ENCODE data around the gene CD74. TPM values are rescaled to one million over a fixed set of nuclear protein-coding genes. Genes with fewer than 3 reads are reported as not detected.
A peak's percentile ranks its signal among the peaks of the same experiment; 100 is the strongest.

The CD74 gene
- total RNA-seq, 2 experiments from 2014 or later, result 251 to 254 TPM

DNA sequence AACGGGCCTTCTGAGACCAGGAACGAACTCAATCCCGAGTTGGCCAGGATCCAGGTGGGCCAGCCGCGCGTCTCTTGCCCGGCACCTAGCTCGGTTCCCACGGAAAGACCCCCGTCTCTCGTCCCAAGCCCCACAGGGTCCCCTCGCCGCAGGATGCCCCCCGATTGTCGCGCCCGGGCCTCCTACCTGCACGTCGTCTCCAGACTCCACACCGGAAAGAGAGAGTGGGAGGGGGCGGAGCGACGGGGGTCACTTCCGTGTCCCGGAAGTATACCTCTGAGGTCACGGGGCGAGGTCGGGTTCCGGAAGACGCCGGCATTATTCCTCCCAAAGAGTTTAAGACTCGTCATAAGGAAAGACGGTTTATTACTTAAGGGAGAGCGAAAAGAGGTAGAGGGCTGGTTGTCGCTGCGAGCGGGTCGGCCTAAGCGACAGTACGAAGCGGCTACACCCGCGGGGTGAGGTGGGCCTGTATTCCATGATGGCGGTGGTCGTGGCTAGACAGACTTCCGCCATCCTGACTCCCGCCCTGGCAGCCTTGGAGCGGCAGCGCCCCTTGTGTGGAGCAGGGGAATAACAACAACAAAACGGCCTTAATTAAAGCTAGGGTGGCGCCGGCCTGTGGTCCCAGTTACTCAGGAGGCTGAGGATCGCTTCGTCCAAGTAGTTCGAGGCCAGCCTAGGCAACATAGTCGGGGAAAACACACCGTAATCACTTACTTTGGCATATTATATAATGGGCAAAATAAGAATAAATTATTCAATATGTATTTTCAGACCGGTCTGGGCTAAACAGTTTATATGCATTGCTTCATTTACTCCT, 37.0 kb upstream of the CD74 start, which contains the start of gene RPS14:
Gene RPS14 (minus strand): TSS at position 223 of the 823 bp plus-strand sequence. CDS start 2,006 bp downstream, outside the sequence.
- POLR2A ChIA-PET, result interaction anchor here (0.6 to 1.7 kb wide), 9 partner anchors 8 to 803 kb away, joined by 3 to 6 read pairs (median 4); partner anchors contain the start of genes CD74, GM2A and RBM22
- Mint-ChIP-seq H3K4me1 (ENCODE audit: low read depth) (peaks cover 32% of the 10 kb centered on the region), H3K36me3 (peaks cover 48% of the 10 kb centered on the region), H3K4me3 (peak within 1 kb of the TSS; percentile 91), H3K27me3 (no peaks in the 10 kb centered on the region), H3K9me3 (peaks cover 2% of the 10 kb centered on the region), H3K27ac (peak within 1 kb of the TSS; percentile 99)
- intact Hi-C loops (cut with micrococcal nuclease), result loop anchor here (1.0 to 5.0 kb wide), 5 partner anchors 9 to 703 kb away; partner anchors contain the start of genes CD74, RBM22 and TCOF1
- CTCF ChIA-PET, result interaction anchor here (0.6 to 2.4 kb wide), 19 partner anchors 9 to 900 kb away, joined by 3 to 25 read pairs (median 4); partner anchors contain the start of genes CD74 and RBM22
- DNase-seq, result peak; percentile 96

DNA sequence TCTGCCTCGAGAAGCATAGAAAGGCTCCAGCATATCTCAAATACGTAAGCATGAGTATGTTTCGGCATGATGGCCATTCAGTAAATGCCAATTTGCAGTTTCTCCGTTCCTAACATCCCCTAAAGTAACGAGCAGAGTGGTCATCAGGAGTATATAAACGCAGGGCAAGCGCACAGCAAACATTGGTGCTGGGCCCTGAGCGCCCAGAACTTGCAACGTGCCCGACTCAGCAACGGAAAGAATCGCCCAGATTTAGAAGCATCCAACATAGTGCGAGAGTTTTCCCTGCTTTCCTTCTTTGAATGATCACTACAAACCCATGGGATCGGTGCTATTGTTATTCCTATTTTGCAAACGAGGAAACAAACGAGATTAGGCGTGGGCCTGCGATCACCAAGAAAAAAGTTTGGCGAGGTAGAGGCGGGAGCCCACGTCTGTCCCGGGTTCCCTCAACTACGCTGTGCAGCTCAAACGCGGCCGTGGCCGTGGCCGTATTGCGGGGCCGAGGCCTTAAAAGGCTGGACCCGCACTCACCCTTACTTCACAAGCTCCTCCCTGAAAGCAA, 36.3 kb upstream of the CD74 start:
- intact Hi-C loops (cut with micrococcal nuclease), result loop anchor here (1.0 to 5.0 kb wide), 2 partner anchors 92 to 703 kb away; partner anchors contain the start of gene TCOF1
- Mint-ChIP-seq H3K36me3 (peaks cover 52% of the 10 kb centered on the region), H3K9me3 (peaks cover 2% of the 10 kb centered on the region), H3K4me1 (ENCODE audit: low read depth) (peaks cover 32% of the 10 kb centered on the region), H3K27ac (peak overlapping the region; percentile 99), H3K4me3 (peak overlapping the region; percentile 91), H3K27me3 (no peaks in the 10 kb centered on the region)
- DNase-seq, result no peak
- CTCF ChIA-PET, result interaction anchor here (0.7 to 2.4 kb wide), 8 partner anchors 10 to 899 kb away, joined by 3 to 25 read pairs (median 6); partner anchors contain the start of gene CD74
- POLR2A ChIA-PET, result interaction anchor here (0.6 to 1.5 kb wide), 3 partner anchors 8 to 252 kb away, joined by 3 to 4 read pairs (median 4); partner anchors contain the start of genes CD74 and RBM22

- intact Hi-C loops (cut with micrococcal nuclease), result loop anchor here (5.0 kb wide), 1 partner anchor 704 kb away; no protein-coding TSS in a partner anchor
- Mint-ChIP-seq H3K27ac (peak overlapping the region; percentile 99), H3K9me3 (peaks cover 2% of the 10 kb centered on the region), H3K27me3 (no peaks in the 10 kb centered on the region), H3K4me1 (ENCODE audit: low read depth) (peaks cover 34% of the 10 kb centered on the region), H3K36me3 (peaks cover 59% of the 10 kb centered on the region), H3K4me3 (peak overlapping the region; percentile 91)
- ChIA-PET POLR2A (no interaction called here), CTCF (interaction anchor here (2.0 to 3.5 kb wide), 2 partner anchors 10 kb away, joined by 9 to 11 read pairs; no protein-coding TSS in a partner anchor)
- DNase-seq, result no peak
Measured at GRCh38 chr5:150448334-150448733, 35.6 kb upstream of the CD74 start.

- Mint-ChIP-seq H3K27ac (peak overlapping the region; percentile 99), H3K27me3 (no peaks in the 10 kb centered on the region), H3K9me3 (peaks cover 2% of the 10 kb centered on the region), H3K4me3 (peak overlapping the region; percentile 91), H3K36me3 (peaks cover 63% of the 10 kb centered on the region), H3K4me1 (ENCODE audit: low read depth) (peaks cover 36% of the 10 kb centered on the region)
- CTCF ChIA-PET, result interaction anchor here (0.8 to 3.5 kb wide), 2 partner anchors 9 to 11 kb away, joined by 4 to 11 read pairs; no protein-coding TSS in a partner anchor
- POLR2A ChIA-PET, result no interaction called here
- intact Hi-C loops (cut with micrococcal nuclease), result loop anchor here (5.0 kb wide), 1 partner anchor 705 kb away; no protein-coding TSS in a partner anchor
- no peak for DNase-seq
Measured at GRCh38 chr5:150447188-150447587, 34.5 kb upstream of the CD74 start.

DNA sequence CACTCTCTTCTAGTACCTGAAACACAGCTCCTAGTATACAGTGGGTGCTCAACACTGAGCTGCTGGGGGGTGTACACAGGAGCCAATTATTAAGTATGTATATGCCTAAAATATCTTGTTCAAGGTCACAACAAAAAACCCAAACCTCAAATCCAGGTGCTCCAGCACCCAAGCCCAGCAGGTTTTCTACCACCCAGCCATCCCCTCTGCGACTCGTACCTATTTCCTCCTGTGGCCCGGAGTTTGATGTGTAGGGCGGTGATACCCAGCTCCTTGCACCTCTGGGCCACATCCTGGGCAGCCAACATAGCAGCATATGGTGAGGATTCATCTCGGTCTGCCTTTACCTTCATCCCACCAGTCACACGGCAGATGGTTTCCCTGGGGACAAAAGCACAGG, 33.9 kb upstream of the CD74 start:
- Mint-ChIP-seq H3K36me3 (peaks cover 64% of the 10 kb centered on the region), H3K4me1 (ENCODE audit: low read depth) (peaks cover 36% of the 10 kb centered on the region), H3K27ac (peak overlapping the region; percentile 99), H3K9me3 (peaks cover 2% of the 10 kb centered on the region), H3K27me3 (no peaks in the 10 kb centered on the region), H3K4me3 (peak overlapping the region; percentile 21)
- ChIA-PET POLR2A (interaction anchor here (0.6 to 1.2 kb wide), 2 partner anchors 33 to 67 kb away, joined by 4 to 6 read pairs; partner anchors contain the start of gene CD74), CTCF (interaction anchor here (0.8 to 3.5 kb wide), 2 partner anchors 9 to 10 kb away, joined by 4 to 11 read pairs; no protein-coding TSS in a partner anchor)
- intact Hi-C loops (cut with micrococcal nuclease), result loop anchor here (5.0 kb wide), 1 partner anchor 706 kb away; no protein-coding TSS in a partner anchor
- no peak for DNase-seq

DNA sequence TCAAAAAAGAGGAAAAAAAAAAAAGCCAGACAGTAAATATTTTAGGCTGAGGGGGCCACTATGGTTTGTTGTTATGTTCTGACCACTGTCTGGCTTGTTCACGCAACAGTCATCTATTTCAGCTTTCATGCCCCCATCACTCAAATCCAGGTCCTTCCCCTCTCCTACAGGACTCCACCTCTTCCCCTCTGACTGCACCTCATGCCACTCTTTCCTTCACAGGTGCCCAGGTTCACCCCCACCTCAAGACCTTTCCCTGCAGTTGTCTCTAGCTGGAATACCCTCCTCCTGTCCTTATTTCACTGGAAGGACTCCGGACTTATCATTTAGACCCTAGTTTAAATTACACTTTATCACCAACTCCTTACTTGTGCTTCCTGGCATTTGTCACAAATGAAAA, 33.4 kb upstream of the CD74 start:
- H3K27ac Mint-ChIP-seq, result peak overlapping the region; percentile 99
- CTCF ChIA-PET, result interaction anchor here (1.1 to 3.5 kb wide), 2 partner anchors 8 to 10 kb away, joined by 4 to 11 read pairs; no protein-coding TSS in a partner anchor
- no peak for DNase-seq
- intact Hi-C loops (cut with micrococcal nuclease), result loop anchor here (5.0 kb wide), 1 partner anchor 706 kb away; no protein-coding TSS in a partner anchor
- POLR2A ChIA-PET, result interaction anchor here (0.6 to 1.2 kb wide), 3 partner anchors 33 to 716 kb away, joined by 3 to 6 read pairs (median 4); partner anchors contain the start of genes CD74 and PPARGC1B
- H3K4me3 Mint-ChIP-seq, result peak overlapping the region; percentile 21
- peaks cover 67% of the 10 kb centered on the region for H3K36me3 Mint-ChIP-seq
- peaks cover 2% of the 10 kb centered on the region for H3K9me3 Mint-ChIP-seq
- peaks cover 36% of the 10 kb centered on the region for H3K4me1 Mint-ChIP-seq (ENCODE audit: low read depth)
- no peaks in the 10 kb centered on the region for H3K27me3 Mint-ChIP-seq

GRCh38 chr5:150444770-150445169, 32.1 kb upstream of the CD74 start:
- POLR2A ChIA-PET, result interaction anchor here (1.0 to 1.2 kb wide), 2 partner anchors 34 to 72 kb away, joined by 3 to 4 read pairs; no protein-coding TSS in a partner anchor
- intact Hi-C loops (cut with micrococcal nuclease), result loop anchor here (5.0 kb wide), 1 partner anchor 708 kb away; no protein-coding TSS in a partner anchor
- Mint-ChIP-seq H3K27ac (no peak overlapping the region), H3K36me3 (peaks cover 67% of the 10 kb centered on the region), H3K4me3 (no peak overlapping the region), H3K4me1 (ENCODE audit: low read depth) (peaks cover 36% of the 10 kb centered on the region), H3K27me3 (no peaks in the 10 kb centered on the region), H3K9me3 (no peaks in the 10 kb centered on the region)
- CTCF ChIA-PET, result interaction anchor here (0.5 to 3.5 kb wide), 3 partner anchors 7 to 357 kb away, joined by 3 to 11 read pairs (median 4); no protein-coding TSS in a partner anchor
- no peak for DNase-seq

- ChIA-PET CTCF (no interaction called here), POLR2A (no interaction called here)
- H3K36me3 Mint-ChIP-seq, result peaks cover 56% of the 10 kb centered on the region
- no peak overlapping the region for H3K4me3 Mint-ChIP-seq
- H3K9me3 Mint-ChIP-seq, result no peaks in the 10 kb centered on the region
- peaks cover 36% of the 10 kb centered on the region for H3K4me1 Mint-ChIP-seq (ENCODE audit: low read depth)
- intact Hi-C loops (cut with micrococcal nuclease), result no loop called here
- H3K27ac Mint-ChIP-seq, result no peak overlapping the region
- H3K27me3 Mint-ChIP-seq, result no peaks in the 10 kb centered on the region
- no peak for DNase-seq
Measured at GRCh38 chr5:150443242-150444075, 30.7 kb upstream of the CD74 start.

GRCh38 chr5:150442699-150443080, 30.0 kb upstream of the CD74 start:
- CTCF ChIA-PET, result no interaction called here
- POLR2A ChIA-PET, result interaction anchor here (0.8 to 1.1 kb wide), 3 partner anchors 30 to 38 kb away, joined by 3 to 4 read pairs (median 3); partner anchors contain the start of gene CD74
- peaks cover 28% of the 10 kb centered on the region for H3K4me1 Mint-ChIP-seq (ENCODE audit: low read depth)
- no peak for DNase-seq
- intact Hi-C loops (cut with micrococcal nuclease), result no loop called here
- H3K4me3 Mint-ChIP-seq, result no peak overlapping the region
- H3K27me3 Mint-ChIP-seq, result no peaks in the 10 kb centered on the region
- no peaks in the 10 kb centered on the region for H3K9me3 Mint-ChIP-seq
- no peak overlapping the region for H3K27ac Mint-ChIP-seq
- peaks cover 48% of the 10 kb centered on the region for H3K36me3 Mint-ChIP-seq

GRCh38 chr5:150441813-150442698, 29.3 kb upstream of the CD74 start:
- H3K9me3 Mint-ChIP-seq, result no peaks in the 10 kb centered on the region
- H3K4me1 Mint-ChIP-seq (ENCODE audit: low read depth), result peaks cover 22% of the 10 kb centered on the region
- POLR2A ChIA-PET, result interaction anchor here (0.8 to 1.1 kb wide), 3 partner anchors 29 to 37 kb away, joined by 3 to 4 read pairs (median 3); partner anchors contain the start of gene CD74
- peaks cover 42% of the 10 kb centered on the region for H3K36me3 Mint-ChIP-seq
- CTCF ChIA-PET, result no interaction called here
- peak overlapping the region; percentile 49 for H3K27ac Mint-ChIP-seq
- H3K4me3 Mint-ChIP-seq, result no peak overlapping the region
- no peaks in the 10 kb centered on the region for H3K27me3 Mint-ChIP-seq
- intact Hi-C loops (cut with micrococcal nuclease), result no loop called here
- DNase-seq, result no peak

All from activated CD4-positive, alpha-beta memory T cell treated with anti-CD3 and anti-CD28 coated beads for 36 hours (primary cell).